Heart left ventricle (tissue), 16 donors: ENCODE data around the gene RPS2. TPM values are rescaled to one million over a fixed set of nuclear protein-coding genes. Genes with fewer than 3 reads are reported as not detected.

Experiments
- ATAC-seq, 4 donors: fragments of 200-7000 bp; cut with Tn5 transposase; one replicate each; pipeline ENCODE4 v1.9.1; 2020 to 2022; ENCODE audit warnings: moderate library complexity in 4 of 4, mild to moderate bottlenecking in 3 of 4, moderate number of reproducible peaks in 1 of 4
- DNase-seq, 5 donors: peaks; one replicate each; pipeline ENCODE4 v3.0.0-alpha.2; 2020
- H3K27ac ChIP-seq, 12 donors: fragments of 200-600 bp; sonication (generic) in 4 of 12; one replicate each; pipeline versions ENCODE4 v1.5.0 to v1.8.0; 2016 to 2022; ENCODE audit warnings: mild to moderate bottlenecking in 2 of 12
- H3K27me3 ChIP-seq, 9 donors: fragments of 200-600 bp; sonication (generic) in 2 of 9; one replicate each; pipeline versions ENCODE4 v1.5.1 to v1.8.0; 2016 to 2022; ENCODE audit warnings: mild to moderate bottlenecking in 3 of 9
- H3K36me3 ChIP-seq, 9 donors: fragments of 200-600 bp; sonication (generic) in 2 of 9; one replicate each; pipeline versions ENCODE4 v1.5.0 to v1.8.0; 2018 to 2022; ENCODE audit warnings: mild to moderate bottlenecking in 2 of 9
- H3K4me1 ChIP-seq, 12 donors: fragments of 200-600 bp; sonication (generic) in 4 of 12; one replicate each; pipeline versions ENCODE4 v1.5.0 to v1.8.0; 2016 to 2022; ENCODE audit warnings: mild to moderate bottlenecking in 3 of 12
- H3K4me3 ChIP-seq, 12 donors: fragments of 200-600 bp; sonication (generic) in 4 of 12; one replicate each; pipeline versions ENCODE4 v1.5.0 to v1.8.0; 2017 to 2022; ENCODE audit warnings: mild to moderate bottlenecking in 9 of 12, moderate library complexity in 4 of 12
- H3K9me3 ChIP-seq, 12 donors: fragments of 200-600 bp; sonication (generic) in 4 of 12; one replicate each; pipeline versions ENCODE4 v1.5.0 to v1.8.0; 2016 to 2022; ENCODE audit warnings: mild to moderate bottlenecking in 1 of 12
- POLR2A ChIP-seq, 2 donors: fragments of 450-650 bp; IDR thresholded peaks; one replicate each; pipeline ENCODE4 v1.6.1; 2017; ENCODE audit warnings: antibody characterized with exemption in 2 of 2, mild to moderate bottlenecking in 2 of 2, moderate library complexity in 2 of 2
- WGBS, 4 donors: extraction: QIAGEN DNeasy Blood & Tissue Kit in 2 of 4; methylation state at CpG; one replicate each; pipeline versions ENCODE4 v1.1.5 to v1.1.7; 2013 to 2018; 5-methylcytosine and 5-hydroxymethylcytosine counted together
- intact Hi-C, 10 donors: fragments of 100-400 bp; cut with DNase I; formaldehyde crosslinking; loops; one replicate each; pipeline versions ENCODE4 v1.11.1 to v1.14.2; 2022
- polyA plus RNA-seq, 2 donors: library from polyadenylated mRNA; stranded (reverse); fragments of 200-250 nt; gene quantifications; one replicate each; pipeline ENCODE4 v1.2.3, GENCODE V29; 2013
- total RNA-seq, 9 donors: library from RNA; depleted of rRNA in 2 of 9; stranded (reverse); fragments of >200 nt in 2 of 9; fragmentation: NEBNext Ultra II Directional in 3 of 9; extraction: Animal tissue kit (Norgen Biotek cat#: 25700) in 3 of 9; gene quantifications; one replicate each; pipeline versions ENCODE4 v1.1.0 to v1.2.4, GENCODE V29; 2016 to 2023
- TF ChIP-seq, protein P1 (sequence below), 12 donors: fragments of 200-600 bp; sonication (generic) in 4 of 12; IDR thresholded peaks; one replicate each; pipeline versions ENCODE4 v1.5.0 to v1.8.0; 2018 to 2022; ENCODE audit warnings: antibody characterized with exemption in 12 of 12, mild to moderate bottlenecking in 5 of 12
- donor health status: ischemic (EF 13 %, LVEDD 7.1; RV severe dilation, severe dysfunction).
- donor health status: healthy with polysubstance abuse.
- donor health status: DM: no; HTN: yes; CAD: no.
- donor health status: DM: no; HTN: no; CAD: no.
- donor health status: ischemic (EF 25% LVEDD 6.9; RV normal size, moderate dysfunction).
- donor health status: ischemic (EF 25% LVEDD 5.7; RV mildly dilated, moderate dysfunction).
- donor health status: healthy.
- donor health status: DM: yes; HTN: yes; CAD: no.
- donor health status: ischemic (EF 35%, LVEDD 5.7; RV mildly dilated, moderate dysfunction).
- donor health status: nonischemic (EF 11% LVEDD 7.7; RV severe dilation, severe dysfunction).
- donor health status: DM: yes; HTN: yes; CAD: no.
- donor health status: PGD.
- donor health status: ischemic (EF 29% LVEDD 5.4; RV normal size, mild dysfunction).
- donor health status: nonischemic (EF 23%, LVEDD 6.1; RV moderate dilation, normal function).

The RPS2 gene
- total and polyA plus RNA-seq, 11 donors: 673 to 2,484 (median 1,002) TPM

DNA sequence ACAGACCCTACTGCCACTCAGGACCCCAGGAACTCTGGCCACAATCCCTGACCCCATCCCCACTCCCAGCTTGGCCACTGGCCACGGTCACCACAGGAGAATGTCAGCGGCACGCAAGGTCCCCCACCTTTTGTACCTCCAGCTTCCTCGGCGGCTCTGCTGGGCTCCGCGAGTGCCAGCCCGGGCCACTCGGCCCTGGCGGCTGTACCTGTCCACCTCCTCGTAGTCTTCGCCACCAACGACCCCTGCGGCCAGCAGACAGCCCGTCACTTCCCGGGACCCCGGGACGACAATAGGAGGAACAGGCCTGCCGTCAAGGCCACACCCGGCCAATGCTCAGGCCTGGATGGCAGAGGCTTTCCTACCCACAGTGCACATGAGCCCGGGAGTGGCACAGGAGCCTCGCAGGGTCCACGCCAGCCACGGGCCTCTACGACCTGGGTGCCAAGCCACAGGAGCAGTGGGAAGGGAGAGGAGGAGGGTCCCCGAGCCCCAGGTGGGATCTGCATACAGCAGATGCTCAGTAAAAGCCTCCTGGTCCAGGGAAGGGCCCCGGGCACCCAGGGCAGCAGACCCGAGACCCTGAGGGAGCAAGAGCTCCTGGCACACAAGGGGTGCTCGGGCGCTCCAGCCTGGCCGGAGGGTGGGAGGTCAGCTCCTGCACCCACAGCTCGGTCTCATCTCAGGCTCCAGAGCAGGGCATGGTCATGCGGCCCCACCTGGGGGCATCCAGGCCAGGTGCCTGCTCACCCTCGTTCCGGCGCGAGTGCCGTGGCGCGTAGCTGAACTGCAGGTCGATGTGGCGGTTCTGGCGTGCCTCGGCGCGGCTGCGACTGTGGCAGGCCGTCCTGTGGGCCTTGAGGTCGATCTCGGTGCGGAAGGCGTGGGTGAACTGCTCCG is 37.1 kb upstream of the RPS2 start:
- TF ChIP-seq POLR2A (IDR thresholded peaks at IDR 0.05): no peak
- TF ChIP-seq, protein P1, sequence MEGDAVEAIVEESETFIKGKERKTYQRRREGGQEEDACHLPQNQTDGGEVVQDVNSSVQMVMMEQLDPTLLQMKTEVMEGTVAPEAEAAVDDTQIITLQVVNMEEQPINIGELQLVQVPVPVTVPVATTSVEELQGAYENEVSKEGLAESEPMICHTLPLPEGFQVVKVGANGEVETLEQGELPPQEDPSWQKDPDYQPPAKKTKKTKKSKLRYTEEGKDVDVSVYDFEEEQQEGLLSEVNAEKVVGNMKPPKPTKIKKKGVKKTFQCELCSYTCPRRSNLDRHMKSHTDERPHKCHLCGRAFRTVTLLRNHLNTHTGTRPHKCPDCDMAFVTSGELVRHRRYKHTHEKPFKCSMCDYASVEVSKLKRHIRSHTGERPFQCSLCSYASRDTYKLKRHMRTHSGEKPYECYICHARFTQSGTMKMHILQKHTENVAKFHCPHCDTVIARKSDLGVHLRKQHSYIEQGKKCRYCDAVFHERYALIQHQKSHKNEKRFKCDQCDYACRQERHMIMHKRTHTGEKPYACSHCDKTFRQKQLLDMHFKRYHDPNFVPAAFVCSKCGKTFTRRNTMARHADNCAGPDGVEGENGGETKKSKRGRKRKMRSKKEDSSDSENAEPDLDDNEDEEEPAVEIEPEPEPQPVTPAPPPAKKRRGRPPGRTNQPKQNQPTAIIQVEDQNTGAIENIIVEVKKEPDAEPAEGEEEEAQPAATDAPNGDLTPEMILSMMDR (IDR thresholded peaks at IDR 0.05): no peak
- ATAC-seq (no peak), DNase-seq (peak in 1 of 5 donors; percentile 60)
- intact Hi-C loops: loop anchor here in 2 of 10 donors (10.0 kb wide), 2 partner anchors 153 to 503 kb away; partner anchors contain the start of gene TRAF7 (in 1 of the 2)
- H3K27ac ChIP-seq: no peak overlapping the region
- H3K4me1 ChIP-seq: peaks cover 0 to 40% (median 24%) of the 10 kb centered on the region in 12 donors
- H3K27me3 ChIP-seq: no peaks in the 10 kb centered on the region
- peaks cover 0 to 69% (median 62%) of the 10 kb centered on the region in 9 donors for H3K36me3 ChIP-seq
- WGBS, 4 donors: 94 to 97% (median 95%) methylated on average over 23 to 53 of the region's 53 CpGs
- H3K9me3 ChIP-seq: no peaks in the 10 kb centered on the region
- no peak overlapping the region for H3K4me3 ChIP-seq

DNA sequence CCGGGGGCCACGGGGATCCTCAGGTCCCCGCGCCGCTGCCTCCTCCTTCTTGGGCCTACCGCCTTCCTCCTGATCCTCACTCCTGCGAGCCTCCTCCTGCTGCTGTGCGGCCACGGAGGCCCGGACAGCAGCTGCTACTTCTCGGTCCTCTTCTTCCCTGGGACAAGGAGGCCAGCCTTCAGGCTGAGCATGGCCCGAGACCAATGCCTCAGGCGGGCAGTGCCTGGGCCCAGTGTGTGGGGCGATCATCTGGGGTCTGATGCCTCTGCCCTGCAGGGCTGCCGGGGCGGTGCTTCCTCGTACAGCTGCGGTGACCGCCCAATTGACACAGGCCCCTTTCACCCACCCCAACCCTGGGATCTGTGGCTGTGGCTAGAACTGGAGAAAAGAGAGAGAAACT is 36.4 kb upstream of the RPS2 start:
- no peak overlapping the region for H3K27ac ChIP-seq
- H3K27me3 ChIP-seq: no peaks in the 10 kb centered on the region
- H3K36me3 ChIP-seq: peaks cover 0 to 72% (median 63%) of the 10 kb centered on the region in 9 donors
- WGBS, 4 donors: 94 to 96% (median 95%) methylated on average over 11 to 19 of the region's 19 CpGs
- TF ChIP-seq, protein P1 (IDR thresholded peaks at IDR 0.05): no peak
- no peak for TF ChIP-seq POLR2A (IDR thresholded peaks at IDR 0.05)
- DNase-seq (no peak), ATAC-seq (no peak)
- H3K4me1 ChIP-seq: peaks cover 0 to 33% (median 23%) of the 10 kb centered on the region in 12 donors
- intact Hi-C loops: loop anchor here in 2 of 10 donors (10.0 kb wide), 2 partner anchors 154 to 504 kb away; partner anchors contain the start of gene TRAF7 (in 1 of the 2)
- no peak overlapping the region for H3K4me3 ChIP-seq
- no peaks in the 10 kb centered on the region for H3K9me3 ChIP-seq

DNA sequence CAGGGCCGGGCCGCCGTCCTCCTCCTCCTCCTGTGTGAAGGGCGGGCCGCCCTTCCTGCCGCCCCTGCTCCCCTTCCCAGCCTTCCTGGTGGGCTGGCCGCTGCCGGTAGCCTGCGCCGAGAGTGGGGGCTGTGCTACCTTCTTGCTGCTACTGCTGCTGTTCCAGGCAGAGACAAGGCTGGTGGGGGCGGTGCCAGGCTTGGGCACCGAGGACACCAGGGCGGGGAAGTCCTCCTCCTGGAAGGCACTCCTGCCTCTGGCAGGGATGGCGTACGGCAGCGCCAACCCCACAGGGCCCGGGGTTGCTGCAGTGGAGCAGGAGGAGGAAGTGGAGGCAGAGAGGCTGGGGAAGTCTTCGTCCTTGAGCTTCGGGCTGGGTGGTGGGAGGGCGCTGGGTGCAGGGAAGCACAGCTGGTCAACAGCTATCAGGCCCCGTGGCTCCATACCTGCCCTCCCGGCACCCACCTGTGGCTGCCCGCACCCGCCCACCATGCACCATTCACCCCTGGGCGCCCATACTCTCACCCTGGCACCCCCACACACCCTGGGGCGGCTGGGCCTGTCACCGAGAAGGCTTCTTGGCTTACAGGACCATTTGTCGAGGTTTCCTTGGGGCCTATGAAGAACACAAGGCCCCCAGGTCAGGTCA is 35.4 kb upstream of the RPS2 start:
- Histone ChIP-seq H3K36me3 (peaks cover 0 to 72% (median 63%) of the 10 kb centered on the region in 9 donors), H3K4me1 (peaks cover 0 to 28% (median 16%) of the 10 kb centered on the region in 12 donors), H3K27ac (no peak overlapping the region), H3K27me3 (no peaks in the 10 kb centered on the region), H3K4me3 (no peak overlapping the region), H3K9me3 (no peaks in the 10 kb centered on the region)
- no peak for DNase-seq
- no peak for ATAC-seq
- TF ChIP-seq, protein P1 (IDR thresholded peaks at IDR 0.05): no peak
- TF ChIP-seq POLR2A (IDR thresholded peaks at IDR 0.05): no peak
- intact Hi-C loops: loop anchor here in 2 of 10 donors (10.0 kb wide), 3 partner anchors 135 to 505 kb away; partner anchors contain the start of gene TRAF7 (in 1 of the 2)
- 72 to 84% (median 82%) methylated on average over 16 to 28 of the region's 28 CpGs for WGBS, 4 donors
